Measurements from ENCODE around the gene MYBPC1.

- TF ChIP-seq CTCF (conservative IDR thresholded peaks at IDR 0.05 in 1 of 2, IDR thresholded peaks at IDR 0.05 in 1 of 2; ENCODE audit: extremely low read depth in 1 of 2, insufficient read depth in 1 of 2, low read depth in 1 of 2, low read length in 2 of 2) (no peak), EZH2 (IDR thresholded peaks at IDR 0.05; ENCODE audit: borderline replicate concordance, low read length) (no peak)
Observed at GRCh38 chr12:101733166-101733565, 138.4 kb downstream of the MYBPC1 start.
